Heart left ventricle (tissue), 16 donors: ENCODE results near the gene SERPINB4. TPM values are rescaled to one million over a fixed set of nuclear protein-coding genes. Genes with fewer than 3 reads are reported as not detected.

Experiments used
- ATAC-seq, 4 donors: fragments of 200-7000 bp; cut with Tn5 transposase; one replicate each; pipeline ENCODE4 v1.9.1; 2020 to 2022; ENCODE audit warnings: moderate library complexity in 4 of 4, mild to moderate bottlenecking in 3 of 4, moderate number of reproducible peaks in 1 of 4
- DNase-seq, 5 donors: peaks; one replicate each; pipeline ENCODE4 v3.0.0-alpha.2; 2020
- H3K27ac ChIP-seq, 12 donors: fragments of 200-600 bp; sonication (generic) in 4 of 12; one replicate each; pipeline versions ENCODE4 v1.5.0 to v1.8.0; 2016 to 2022; ENCODE audit warnings: mild to moderate bottlenecking in 2 of 12
- H3K27me3 ChIP-seq, 9 donors: fragments of 200-600 bp; sonication (generic) in 2 of 9; one replicate each; pipeline versions ENCODE4 v1.5.1 to v1.8.0; 2016 to 2022; ENCODE audit warnings: mild to moderate bottlenecking in 3 of 9
- H3K36me3 ChIP-seq, 9 donors: fragments of 200-600 bp; sonication (generic) in 2 of 9; one replicate each; pipeline versions ENCODE4 v1.5.0 to v1.8.0; 2018 to 2022; ENCODE audit warnings: mild to moderate bottlenecking in 2 of 9
- H3K4me1 ChIP-seq, 12 donors: fragments of 200-600 bp; sonication (generic) in 4 of 12; one replicate each; pipeline versions ENCODE4 v1.5.0 to v1.8.0; 2016 to 2022; ENCODE audit warnings: mild to moderate bottlenecking in 3 of 12
- H3K4me3 ChIP-seq, 12 donors: fragments of 200-600 bp; sonication (generic) in 4 of 12; one replicate each; pipeline versions ENCODE4 v1.5.0 to v1.8.0; 2017 to 2022; ENCODE audit warnings: mild to moderate bottlenecking in 9 of 12, moderate library complexity in 4 of 12
- H3K9me3 ChIP-seq, 12 donors: fragments of 200-600 bp; sonication (generic) in 4 of 12; one replicate each; pipeline versions ENCODE4 v1.5.0 to v1.8.0; 2016 to 2022; ENCODE audit warnings: mild to moderate bottlenecking in 1 of 12
- POLR2A ChIP-seq, 2 donors: fragments of 450-650 bp; IDR thresholded peaks; one replicate each; pipeline ENCODE4 v1.6.1; 2017; ENCODE audit warnings: antibody characterized with exemption in 2 of 2, mild to moderate bottlenecking in 2 of 2, moderate library complexity in 2 of 2
- WGBS, 4 donors: extraction: QIAGEN DNeasy Blood & Tissue Kit in 2 of 4; methylation state at CpG; one replicate each; pipeline versions ENCODE4 v1.1.5 to v1.1.7; 2013 to 2018; 5-methylcytosine and 5-hydroxymethylcytosine counted together
- intact Hi-C, 10 donors: fragments of 100-400 bp; cut with DNase I; formaldehyde crosslinking; loops; one replicate each; pipeline versions ENCODE4 v1.11.1 to v1.14.2; 2022
- polyA plus RNA-seq, 2 donors: library from polyadenylated mRNA; stranded (reverse); fragments of 200-250 nt; gene quantifications; one replicate each; pipeline ENCODE4 v1.2.3, GENCODE V29; 2013
- total RNA-seq, 9 donors: library from RNA; depleted of rRNA in 2 of 9; stranded (reverse); fragments of >200 nt in 2 of 9; fragmentation: NEBNext Ultra II Directional in 3 of 9; extraction: Animal tissue kit (Norgen Biotek cat#: 25700) in 3 of 9; gene quantifications; one replicate each; pipeline versions ENCODE4 v1.1.0 to v1.2.4, GENCODE V29; 2016 to 2023
- TF ChIP-seq, protein P1 (sequence below), 12 donors: fragments of 200-600 bp; sonication (generic) in 4 of 12; IDR thresholded peaks; one replicate each; pipeline versions ENCODE4 v1.5.0 to v1.8.0; 2018 to 2022; ENCODE audit warnings: antibody characterized with exemption in 12 of 12, mild to moderate bottlenecking in 5 of 12
- donor health status: ischemic (EF 13 %, LVEDD 7.1; RV severe dilation, severe dysfunction).
- donor health status: healthy with polysubstance abuse.
- donor health status: DM: no; HTN: yes; CAD: no.
- donor health status: DM: no; HTN: no; CAD: no.
- donor health status: ischemic (EF 25% LVEDD 6.9; RV normal size, moderate dysfunction).
- donor health status: ischemic (EF 25% LVEDD 5.7; RV mildly dilated, moderate dysfunction).
- donor health status: healthy.
- donor health status: DM: yes; HTN: yes; CAD: no.
- donor health status: ischemic (EF 35%, LVEDD 5.7; RV mildly dilated, moderate dysfunction).
- donor health status: nonischemic (EF 11% LVEDD 7.7; RV severe dilation, severe dysfunction).
- donor health status: DM: yes; HTN: yes; CAD: no.
- donor health status: PGD.
- donor health status: ischemic (EF 29% LVEDD 5.4; RV normal size, mild dysfunction).
- donor health status: nonischemic (EF 23%, LVEDD 6.1; RV moderate dilation, normal function).

The SERPINB4 gene
- total and polyA plus RNA-seq, 11 donors: 0.85 TPM; not detected in 10

DNA sequence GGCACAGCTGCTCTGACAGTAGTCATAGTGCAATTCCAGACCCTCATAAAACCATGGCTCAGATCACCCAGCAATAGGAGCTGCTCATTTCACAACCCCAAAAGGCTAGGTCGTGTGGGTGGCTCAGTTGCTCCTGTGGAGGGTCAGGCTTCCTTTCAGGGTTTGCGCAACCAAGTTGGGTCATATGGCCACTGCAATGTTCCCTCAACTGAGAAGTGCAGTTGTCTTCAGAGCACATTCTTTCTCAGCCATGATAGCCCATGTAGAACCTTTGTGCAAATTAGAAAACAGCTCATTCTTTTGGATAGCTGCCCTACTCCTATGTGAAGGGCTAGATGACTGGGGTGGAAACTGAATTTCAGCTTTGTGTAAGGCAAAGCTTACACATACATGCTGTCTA is 53.7 kb downstream of the SERPINB4 start:
- TF ChIP-seq, protein P1, sequence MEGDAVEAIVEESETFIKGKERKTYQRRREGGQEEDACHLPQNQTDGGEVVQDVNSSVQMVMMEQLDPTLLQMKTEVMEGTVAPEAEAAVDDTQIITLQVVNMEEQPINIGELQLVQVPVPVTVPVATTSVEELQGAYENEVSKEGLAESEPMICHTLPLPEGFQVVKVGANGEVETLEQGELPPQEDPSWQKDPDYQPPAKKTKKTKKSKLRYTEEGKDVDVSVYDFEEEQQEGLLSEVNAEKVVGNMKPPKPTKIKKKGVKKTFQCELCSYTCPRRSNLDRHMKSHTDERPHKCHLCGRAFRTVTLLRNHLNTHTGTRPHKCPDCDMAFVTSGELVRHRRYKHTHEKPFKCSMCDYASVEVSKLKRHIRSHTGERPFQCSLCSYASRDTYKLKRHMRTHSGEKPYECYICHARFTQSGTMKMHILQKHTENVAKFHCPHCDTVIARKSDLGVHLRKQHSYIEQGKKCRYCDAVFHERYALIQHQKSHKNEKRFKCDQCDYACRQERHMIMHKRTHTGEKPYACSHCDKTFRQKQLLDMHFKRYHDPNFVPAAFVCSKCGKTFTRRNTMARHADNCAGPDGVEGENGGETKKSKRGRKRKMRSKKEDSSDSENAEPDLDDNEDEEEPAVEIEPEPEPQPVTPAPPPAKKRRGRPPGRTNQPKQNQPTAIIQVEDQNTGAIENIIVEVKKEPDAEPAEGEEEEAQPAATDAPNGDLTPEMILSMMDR (IDR thresholded peaks at IDR 0.05): no peak
- no peak for TF ChIP-seq POLR2A (IDR thresholded peaks at IDR 0.05)
- Histone ChIP-seq H3K4me3 (no peak overlapping the region), H3K27ac (no peak overlapping the region), H3K36me3 (no peaks in the 10 kb centered on the region), H3K9me3 (no peaks in the 10 kb centered on the region), H3K27me3 (no peaks in the 10 kb centered on the region), H3K4me1 (no peaks in the 10 kb centered on the region)
- DNase-seq: no peak
- WGBS, 4 donors: 50 to 73% (median 72%) methylated on average over 2 of the region's 2 CpGs
- intact Hi-C loops: no loop called here
- ATAC-seq: no peak

DNA sequence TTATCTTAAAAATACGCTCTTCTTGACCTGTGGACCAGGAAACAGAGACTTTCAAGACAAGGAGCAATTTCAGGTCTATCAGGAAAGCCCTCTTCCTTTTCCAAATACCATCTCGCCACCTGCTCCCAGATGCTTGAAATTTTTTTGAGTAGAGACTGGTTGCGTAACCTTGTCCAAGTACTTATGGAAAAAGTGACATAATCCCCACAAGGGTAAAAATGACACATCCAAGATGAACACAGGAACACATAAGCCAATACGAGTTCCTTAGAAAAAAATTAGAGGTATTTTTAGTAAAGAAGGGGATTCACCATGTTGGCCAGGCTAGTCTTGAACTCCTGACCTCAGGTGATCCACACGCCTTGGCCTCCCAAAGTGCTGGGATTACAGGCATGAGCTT is 55.1 kb downstream of the SERPINB4 start:
- H3K27ac ChIP-seq: no peak overlapping the region
- no peaks in the 10 kb centered on the region for H3K36me3 ChIP-seq
- no peak overlapping the region for H3K4me3 ChIP-seq
- DNase-seq (no peak), ATAC-seq (no peak)
- no peaks in the 10 kb centered on the region for H3K9me3 ChIP-seq
- H3K27me3 ChIP-seq: no peaks in the 10 kb centered on the region
- WGBS, 4 donors: 50 to 75% (median 60%) methylated on average over 5 of the region's 5 CpGs
- TF ChIP-seq, protein P1 (IDR thresholded peaks at IDR 0.05): no peak
- no peak for TF ChIP-seq POLR2A (IDR thresholded peaks at IDR 0.05)
- H3K4me1 ChIP-seq: peaks cover 0 to 5% (median 0%) of the 10 kb centered on the region in 12 donors
- intact Hi-C loops: loop anchor here in 1 of 10 donors (10.0 kb wide), 1 partner anchor 56 kb away; the partner anchor contains the start of gene SERPINB4

Other genes starting within 250 kb of the SERPINB4 start
- gene VPS4B, start 221.8 kb downstream of the SERPINB4 start, total RNA-seq: 10 to 100 TPM; 13.5 to 40.0 (median 19.9) TPM
- gene VPS4B, start 221.8 kb downstream of the SERPINB4 start, polyA plus RNA-seq: 10 to 100 TPM in 1 of 2 donors, 1 to 10 TPM in 1; 4.2 to 13.1 TPM
- not detected for gene SERPINB5, start 167.3 kb downstream of the SERPINB4 start, total RNA-seq
- gene SERPINB5, start 167.3 kb downstream of the SERPINB4 start, polyA plus RNA-seq: not detected
- gene SERPINB12, start 101.9 kb downstream of the SERPINB4 start, total RNA-seq: not detected
- gene SERPINB12, start 101.9 kb downstream of the SERPINB4 start, polyA plus RNA-seq: not detected
- gene SERPINB13, start 56.9 kb downstream of the SERPINB4 start, total RNA-seq: not detected
- not detected for gene SERPINB13, start 56.9 kb downstream of the SERPINB4 start, polyA plus RNA-seq
- gene SERPINB3, start 17.6 kb upstream of the SERPINB4 start, total RNA-seq: under 1 TPM in 1 of 9 donors, not detected in 8; 0.16 TPM
- gene SERPINB3, start 17.6 kb upstream of the SERPINB4 start, polyA plus RNA-seq: under 1 TPM in 1 of 2 donors, not detected in 1; 0.07 TPM
- not detected for gene SERPINB11, start 58.7 kb upstream of the SERPINB4 start, total RNA-seq
- gene SERPINB11, start 58.7 kb upstream of the SERPINB4 start, polyA plus RNA-seq: not detected
- 1 to 10 TPM in 1 of 9 donors, not detected in 8; 1.4 TPM for gene SERPINB7, start 131.2 kb upstream of the SERPINB4 start, total RNA-seq
- not detected for gene SERPINB7, start 131.2 kb upstream of the SERPINB4 start, polyA plus RNA-seq
- gene SERPINB2, start 243.4 kb upstream of the SERPINB4 start, total RNA-seq: 1 to 10 TPM in 1 of 9 donors, under 1 TPM in 3, not detected in 5; 0.27 to 1.2 (median 0.58) TPM
- gene SERPINB2, start 243.4 kb upstream of the SERPINB4 start, polyA plus RNA-seq: under 1 TPM in 1 of 2 donors, not detected in 1; 0.10 TPM